Activated CD8-positive, alpha-beta T cell treated with anti-CD3 and anti-CD28 coated beads for 36 hours (primary cell): Measurements from ENCODE around the gene CABP4. TPM values are rescaled to one million over a fixed set of nuclear protein-coding genes. Genes with fewer than 3 reads are reported as not detected.
A peak's percentile ranks its signal among the peaks of the same experiment; 100 is the strongest.

Source experiments
- ATAC-seq: fragments of 200-7000 bp; cut with Tn5 transposase; one replicate; pipeline ENCODE4 v1.10.0; 2021; ENCODE audit warnings: mild to moderate bottlenecking, moderate library complexity
- CTCF ChIA-PET: fragments of 350-600 bp; sonication (Branson Sonifier 250); formaldehyde crosslinking; loops from one replicate; lab custom pipeline; 2021; ENCODE audit warnings: antibody characterized with exemption; lab: Charles Lee
- POLR2A ChIA-PET: fragments of 350-600 bp; sonication (Branson Sonifier 250); formaldehyde crosslinking; loops from one replicate; lab custom pipeline; 2021; ENCODE audit warnings: antibody characterized with exemption; lab: Charles Lee
- DNase-seq: peaks from one replicate; pipeline ENCODE4 v3.0.0-alpha.2; 2020
- H3K27ac Mint-ChIP-seq: one replicate; pipeline ENCODE4 v1.8.0; 2021; ENCODE audit warnings: mild to moderate bottlenecking, mixed read lengths
- H3K27me3 Mint-ChIP-seq: one replicate; pipeline ENCODE4 v1.8.0; 2021; ENCODE audit warnings: mixed read lengths
- H3K36me3 Mint-ChIP-seq: one replicate; pipeline ENCODE4 v1.8.0; 2021; ENCODE audit warnings: low read depth, mixed read lengths
- H3K4me1 Mint-ChIP-seq: one replicate; pipeline ENCODE4 v1.8.0; 2021; ENCODE audit warnings: low read depth, mixed read lengths
- H3K4me3 Mint-ChIP-seq: one replicate; pipeline ENCODE4 v1.8.0; 2021; ENCODE audit warnings: mild to moderate bottlenecking, moderate library complexity, mixed read lengths
- H3K9me3 Mint-ChIP-seq: one replicate; pipeline ENCODE4 v1.8.0; 2021; ENCODE audit warnings: mixed read lengths
- intact Hi-C: fragments of 100-400 bp; cut with micrococcal nuclease; formaldehyde crosslinking; loops from one replicate; pipeline ENCODE4 v1.10.0; 2022
- total RNA-seq, 2 experiments: library from RNA; stranded (reverse); gene quantifications; one replicate each; pipeline ENCODE4 v1.2.3, GENCODE V29; 2021
- TF ChIP-seq, protein P1 (sequence below): fragments of 200-600 bp; IDR thresholded peaks from one replicate; pipeline ENCODE4 v1.8.0; 2022; ENCODE audit warnings: antibody characterized with exemption, mild to moderate bottlenecking

CABP4 gene
- total RNA-seq, 2 experiments from 2014 or later, result 0.83 to 1.4 TPM

DNA sequence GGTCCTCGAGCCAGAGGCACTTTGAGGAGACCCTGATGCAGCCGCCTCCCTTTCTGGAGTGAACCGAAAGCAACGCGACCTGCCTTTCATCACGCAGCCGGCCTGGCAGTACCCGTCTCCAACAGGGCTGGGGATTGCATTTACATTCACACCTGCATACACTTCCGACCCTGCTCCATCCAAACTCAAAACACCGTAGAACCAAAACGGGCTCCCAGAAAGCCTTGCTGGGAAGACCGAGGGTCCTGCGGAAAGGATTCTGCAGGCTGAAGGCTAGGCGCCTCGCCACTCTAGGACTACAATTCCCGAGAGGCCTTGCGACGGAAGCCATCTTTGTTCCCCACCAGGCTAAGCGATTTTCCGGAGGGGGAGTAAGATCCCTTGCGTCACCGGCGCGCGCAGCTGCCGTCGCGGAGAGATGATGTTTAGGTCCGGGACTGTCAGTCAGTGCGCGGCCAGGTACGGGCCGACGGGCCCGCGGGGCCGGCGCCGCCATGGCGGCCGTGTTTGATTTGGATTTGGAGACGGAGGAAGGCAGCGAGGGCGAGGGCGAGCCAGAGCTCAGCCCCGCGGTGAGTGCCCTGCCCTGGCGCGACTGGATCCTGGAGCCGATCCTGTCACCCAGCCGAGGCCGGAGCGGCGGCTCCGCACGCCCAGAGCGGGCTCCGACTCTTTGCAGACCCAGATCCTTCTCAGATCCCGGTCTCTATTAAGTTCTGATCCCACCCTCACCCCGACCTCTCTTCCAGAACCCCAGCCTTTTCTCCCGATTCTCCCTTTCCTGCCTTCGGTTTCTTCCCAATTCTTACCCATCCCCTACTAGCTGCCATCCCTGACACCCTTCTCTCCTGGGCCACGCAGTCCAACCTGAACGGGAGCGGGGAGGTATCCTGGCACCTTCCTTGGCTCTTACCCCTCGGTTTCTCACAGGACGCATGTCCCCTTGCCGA is 26.8 kb upstream of the CABP4 start, which contains the start of gene RPS6KB2:
TSS of gene RPS6KB2 (plus strand) at position 443 of the 950 bp plus-strand sequence. CDS start at position 495, 52 bp downstream.
- intact Hi-C loops, result no loop called here
- peaks cover 22% of the 10 kb centered on the region for H3K4me1 Mint-ChIP-seq
- H3K27ac Mint-ChIP-seq, result peak within 1 kb of the TSS; percentile 96
- CTCF ChIA-PET, result interaction anchor here (1.1 to 1.7 kb wide), 3 partner anchors 10 to 26 kb away, joined by 3 to 6 read pairs (median 4); partner anchors contain the start of gene PPP1CA
- H3K9me3 Mint-ChIP-seq, result no peaks in the 10 kb centered on the region
- POLR2A ChIA-PET, result interaction anchor here (1.0 to 2.6 kb wide), 14 partner anchors 7 to 188 kb away, joined by 3 to 27 read pairs (median 5); partner anchors contain the start of genes CORO1B, PPP1CA, PTPRCAP and RAD9A
- peaks cover 11% of the 10 kb centered on the region for H3K36me3 Mint-ChIP-seq
- peak; percentile 81 for ATAC-seq
- TF ChIP-seq, protein P1, sequence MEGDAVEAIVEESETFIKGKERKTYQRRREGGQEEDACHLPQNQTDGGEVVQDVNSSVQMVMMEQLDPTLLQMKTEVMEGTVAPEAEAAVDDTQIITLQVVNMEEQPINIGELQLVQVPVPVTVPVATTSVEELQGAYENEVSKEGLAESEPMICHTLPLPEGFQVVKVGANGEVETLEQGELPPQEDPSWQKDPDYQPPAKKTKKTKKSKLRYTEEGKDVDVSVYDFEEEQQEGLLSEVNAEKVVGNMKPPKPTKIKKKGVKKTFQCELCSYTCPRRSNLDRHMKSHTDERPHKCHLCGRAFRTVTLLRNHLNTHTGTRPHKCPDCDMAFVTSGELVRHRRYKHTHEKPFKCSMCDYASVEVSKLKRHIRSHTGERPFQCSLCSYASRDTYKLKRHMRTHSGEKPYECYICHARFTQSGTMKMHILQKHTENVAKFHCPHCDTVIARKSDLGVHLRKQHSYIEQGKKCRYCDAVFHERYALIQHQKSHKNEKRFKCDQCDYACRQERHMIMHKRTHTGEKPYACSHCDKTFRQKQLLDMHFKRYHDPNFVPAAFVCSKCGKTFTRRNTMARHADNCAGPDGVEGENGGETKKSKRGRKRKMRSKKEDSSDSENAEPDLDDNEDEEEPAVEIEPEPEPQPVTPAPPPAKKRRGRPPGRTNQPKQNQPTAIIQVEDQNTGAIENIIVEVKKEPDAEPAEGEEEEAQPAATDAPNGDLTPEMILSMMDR, result no peak
- H3K27me3 Mint-ChIP-seq, result no peaks in the 10 kb centered on the region
- peak; percentile 100 for DNase-seq
- H3K4me3 Mint-ChIP-seq, result peak within 1 kb of the TSS; percentile 94

DNA sequence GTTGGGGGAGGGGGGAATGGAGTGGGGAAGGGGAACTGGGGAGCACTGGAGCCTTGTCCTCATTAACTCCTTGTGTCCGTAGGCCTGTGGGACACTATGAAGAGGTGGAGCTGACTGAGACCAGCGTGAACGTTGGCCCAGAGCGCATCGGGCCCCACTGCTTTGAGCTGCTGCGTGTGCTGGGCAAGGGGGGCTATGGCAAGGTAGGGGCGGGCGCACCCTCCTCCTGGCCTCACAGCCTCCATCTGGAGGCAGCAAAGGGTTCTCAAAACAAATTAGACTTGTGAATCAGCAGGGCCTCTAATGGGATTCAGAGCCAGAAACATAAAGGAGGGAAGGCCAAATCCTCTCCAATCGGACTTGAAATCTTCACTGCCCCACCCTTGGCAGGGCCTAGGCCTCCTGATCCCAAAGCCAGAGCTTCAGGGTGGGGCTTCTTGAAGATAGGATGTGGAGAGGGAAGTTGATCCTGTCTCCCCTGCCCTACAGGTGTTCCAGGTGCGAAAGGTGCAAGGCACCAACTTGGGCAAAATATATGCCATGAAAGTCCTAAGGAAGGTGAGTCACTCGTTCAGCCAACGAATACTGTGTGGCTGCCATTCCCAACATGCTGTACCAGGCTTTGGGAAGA is 26.0 kb upstream of the CABP4 start:
- CTCF ChIA-PET, result interaction anchor here (1.2 kb wide), 1 partner anchor 9 kb away, joined by 3 read pairs; no protein-coding TSS in a partner anchor
- TF ChIP-seq, protein P1, result no peak
- H3K9me3 Mint-ChIP-seq, result no peaks in the 10 kb centered on the region
- H3K36me3 Mint-ChIP-seq, result peaks cover 16% of the 10 kb centered on the region
- peak overlapping the region; percentile 94 for H3K4me3 Mint-ChIP-seq
- POLR2A ChIA-PET, result interaction anchor here (0.9 to 2.6 kb wide), 11 partner anchors 8 to 38 kb away, joined by 3 to 27 read pairs (median 5); partner anchors contain the start of genes CORO1B, PPP1CA, PTPRCAP and RAD9A
- intact Hi-C loops, result no loop called here
- peak; percentile 17 for DNase-seq
- peaks cover 30% of the 10 kb centered on the region for H3K4me1 Mint-ChIP-seq
- peak overlapping the region; percentile 96 for H3K27ac Mint-ChIP-seq
- no peak for ATAC-seq
- no peaks in the 10 kb centered on the region for H3K27me3 Mint-ChIP-seq

DNA sequence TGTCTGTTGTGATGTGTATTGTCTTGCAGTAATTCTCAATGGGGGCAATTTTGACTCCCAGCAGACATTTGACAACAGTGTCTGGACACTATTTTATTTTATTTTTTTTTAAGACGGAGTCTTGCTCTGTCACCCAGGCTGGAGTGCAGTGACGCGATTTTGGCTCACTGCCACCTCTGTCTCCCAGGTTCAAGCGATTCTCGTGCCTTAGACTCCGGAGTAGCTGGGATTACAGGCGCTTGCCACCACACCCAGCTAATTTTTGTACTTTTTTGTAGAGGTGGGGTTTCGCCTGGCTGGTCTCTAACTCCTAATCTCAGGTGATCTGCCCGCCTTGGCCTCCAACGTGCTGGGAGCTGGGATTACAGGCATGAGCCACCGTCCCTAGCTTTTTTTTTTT is 25.4 kb upstream of the CABP4 start:
- no peaks in the 10 kb centered on the region for H3K9me3 Mint-ChIP-seq
- peaks cover 20% of the 10 kb centered on the region for H3K36me3 Mint-ChIP-seq
- intact Hi-C loops, result no loop called here
- H3K27me3 Mint-ChIP-seq, result no peaks in the 10 kb centered on the region
- H3K4me1 Mint-ChIP-seq, result peaks cover 35% of the 10 kb centered on the region
- ATAC-seq (no peak), DNase-seq (no peak)
- peak overlapping the region; percentile 94 for H3K4me3 Mint-ChIP-seq
- POLR2A ChIA-PET, result interaction anchor here (0.9 to 2.1 kb wide), 4 partner anchors 9 to 38 kb away, joined by 3 to 8 read pairs (median 4); partner anchors contain the start of gene RAD9A
- peak overlapping the region; percentile 34 for H3K27ac Mint-ChIP-seq
- CTCF ChIA-PET, result interaction anchor here (1.2 kb wide), 1 partner anchor 9 kb away, joined by 3 read pairs; no protein-coding TSS in a partner anchor
- TF ChIP-seq, protein P1, result no peak

DNA sequence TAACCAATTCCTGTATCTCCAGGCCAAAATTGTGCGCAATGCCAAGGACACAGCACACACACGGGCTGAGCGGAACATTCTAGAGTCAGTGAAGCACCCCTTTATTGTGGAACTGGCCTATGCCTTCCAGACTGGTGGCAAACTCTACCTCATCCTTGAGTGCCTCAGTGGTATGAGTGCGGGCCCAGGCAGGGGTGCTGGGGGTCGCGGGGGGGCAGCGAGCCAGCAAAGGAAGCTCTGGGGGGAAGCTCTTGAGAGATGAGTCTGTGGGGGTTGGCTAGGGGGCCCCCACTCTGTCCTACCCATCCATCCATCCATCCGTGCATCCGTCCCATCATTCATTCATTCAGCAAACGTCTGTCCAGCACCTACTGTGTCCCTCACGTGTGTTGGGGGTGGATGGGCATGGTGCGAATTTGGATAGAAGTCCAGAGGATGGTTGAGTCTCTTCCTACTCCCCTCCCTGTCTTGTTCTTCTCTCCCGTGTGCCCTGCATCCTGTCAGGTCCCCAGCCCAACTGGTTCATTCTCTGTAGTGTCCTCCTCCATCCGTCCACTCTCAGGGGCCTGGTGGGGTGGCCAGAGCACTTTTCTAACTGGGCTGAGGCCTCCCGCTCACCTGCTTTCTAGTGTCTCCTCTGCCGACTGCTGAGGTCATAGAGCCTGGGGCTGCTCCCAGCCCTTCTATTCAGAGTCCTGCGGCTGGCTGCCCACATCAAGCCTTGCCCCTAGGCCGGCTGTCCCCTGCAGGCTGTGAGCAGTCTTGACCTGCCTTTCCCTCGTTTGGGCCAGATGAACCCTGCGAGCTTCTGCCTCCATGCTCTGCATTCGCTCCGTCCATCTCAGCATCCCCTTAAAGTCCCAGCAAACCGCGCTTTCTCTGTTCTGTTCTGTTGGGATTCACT is 23.6 kb upstream of the CABP4 start:
- DNase-seq (no peak), ATAC-seq (no peak)
- intact Hi-C loops, result no loop called here
- H3K4me3 Mint-ChIP-seq, result no peak overlapping the region
- H3K27ac Mint-ChIP-seq, result peak overlapping the region; percentile 30
- CTCF ChIA-PET, result no interaction called here
- no peaks in the 10 kb centered on the region for H3K27me3 Mint-ChIP-seq
- H3K36me3 Mint-ChIP-seq, result peaks cover 36% of the 10 kb centered on the region
- TF ChIP-seq, protein P1, result no peak
- peaks cover 43% of the 10 kb centered on the region for H3K4me1 Mint-ChIP-seq
- POLR2A ChIA-PET, result interaction anchor here (0.7 to 10.8 kb wide), 6 partner anchors 11 to 53 kb away, joined by 3 to 178 read pairs (median 68); partner anchors contain the start of genes PPP1CA, RAD9A, TBC1D10C and TMEM134
- H3K9me3 Mint-ChIP-seq, result no peaks in the 10 kb centered on the region
